Upper lobe of right lung (tissue), 1 donor: ENCODE measurements around the gene OPN3. TPM values are rescaled to one million over a fixed set of nuclear protein-coding genes. Genes with fewer than 3 reads are reported as not detected.

Experiments
- ATAC-seq: fragments of 200-7000 bp; cut with Tn5 transposase; one replicate; pipeline ENCODE4 v1.9.1; 2020; ENCODE audit warnings: mild to moderate bottlenecking, moderate library complexity
- DNase-seq: peaks from one replicate; pipeline ENCODE4 v3.0.0-alpha.2; 2020
- H3K27ac ChIP-seq: fragments of 200-600 bp; one replicate; pipeline ENCODE4 v1.8.0; 2022
- H3K27me3 ChIP-seq: fragments of 200-600 bp; one replicate; pipeline ENCODE4 v1.8.0; 2022; ENCODE audit warnings: mild to moderate bottlenecking
- H3K36me3 ChIP-seq: fragments of 200-600 bp; one replicate; pipeline ENCODE4 v1.8.0; 2022
- H3K4me1 ChIP-seq: fragments of 200-600 bp; one replicate; pipeline ENCODE4 v1.8.0; 2022
- H3K4me3 ChIP-seq: fragments of 200-600 bp; one replicate; pipeline ENCODE4 v1.8.0; 2022; ENCODE audit warnings: mild to moderate bottlenecking
- H3K9me3 ChIP-seq: fragments of 200-600 bp; one replicate; pipeline ENCODE4 v1.8.0; 2022
- CTCF ChIP-seq: fragments of 200-600 bp; IDR thresholded peaks from one replicate; pipeline ENCODE4 v1.8.0; 2022; ENCODE audit warnings: antibody characterized with exemption
- intact Hi-C: fragments of 100-400 bp; cut with DNase I; formaldehyde crosslinking; loops from one replicate; pipeline ENCODE4 v1.11.0; 2022
- total RNA-seq: library from RNA; stranded (reverse); fragmentation: NEBNext Ultra II Directional; extraction: Animal tissue kit (Norgen Biotek cat#: 25700); gene quantifications from one replicate; pipeline ENCODE4 v1.2.1, GENCODE V29; 2021
- donor health status: DM: no; HTN: yes; CAD: no; lungs with severe emphysema.

The OPN3 gene
- total RNA-seq, 1 donor from 2014 or later = 40.8 TPM

- no peaks in the 10 kb centered on the region for H3K9me3 ChIP-seq
- no peak for TF ChIP-seq CTCF
- no peak for DNase-seq
- no peak overlapping the region for H3K27ac ChIP-seq
- intact Hi-C loops = no loop called here
- no peaks in the 10 kb centered on the region for H3K36me3 ChIP-seq
- no peak overlapping the region for H3K4me3 ChIP-seq
- ATAC-seq = no peak
- H3K4me1 ChIP-seq = peaks cover 22% of the 10 kb centered on the region
- H3K27me3 ChIP-seq = no peaks in the 10 kb centered on the region
These were observed 25.6 kb downstream of the OPN3 start for GRCh38 chr1:241614572-241614971.

GRCh38 chr1:241614144-241614543 is 26.0 kb downstream of the OPN3 start:
- Histone ChIP-seq H3K4me3 (no peak overlapping the region), H3K27ac (no peak overlapping the region), H3K4me1 (peaks cover 23% of the 10 kb centered on the region), H3K36me3 (no peaks in the 10 kb centered on the region), H3K27me3 (no peaks in the 10 kb centered on the region), H3K9me3 (no peaks in the 10 kb centered on the region)
- ATAC-seq = no peak
- no peak for TF ChIP-seq CTCF
- DNase-seq = no peak
- intact Hi-C loops = no loop called here

- TF ChIP-seq CTCF = no peak
- Histone ChIP-seq H3K4me3 (no peak overlapping the region), H3K27me3 (no peaks in the 10 kb centered on the region), H3K9me3 (no peaks in the 10 kb centered on the region), H3K4me1 (peaks cover 23% of the 10 kb centered on the region), H3K27ac (no peak overlapping the region), H3K36me3 (no peaks in the 10 kb centered on the region)
- ATAC-seq (peak; percentile 80), DNase-seq (no peak)
- intact Hi-C loops = no loop called here
These were observed 27.4 kb downstream of the OPN3 start for GRCh38 chr1:241612533-241613477.

GRCh38 chr1:241611736-241612135 is 28.4 kb downstream of the OPN3 start:
- no peaks in the 10 kb centered on the region for H3K36me3 ChIP-seq
- peak overlapping the region; percentile 58 for H3K27ac ChIP-seq
- intact Hi-C loops = no loop called here
- ATAC-seq = no peak
- H3K27me3 ChIP-seq = no peaks in the 10 kb centered on the region
- H3K4me1 ChIP-seq = peaks cover 23% of the 10 kb centered on the region
- no peaks in the 10 kb centered on the region for H3K9me3 ChIP-seq
- no peak for TF ChIP-seq CTCF
- DNase-seq = no peak
- H3K4me3 ChIP-seq = no peak overlapping the region

GRCh38 chr1:241611063-241611462 is 29.1 kb downstream of the OPN3 start:
- intact Hi-C loops = no loop called here
- Histone ChIP-seq H3K27ac (peak overlapping the region; percentile 37), H3K9me3 (no peaks in the 10 kb centered on the region), H3K36me3 (no peaks in the 10 kb centered on the region), H3K27me3 (no peaks in the 10 kb centered on the region), H3K4me1 (peaks cover 23% of the 10 kb centered on the region), H3K4me3 (no peak overlapping the region)
- peak; percentile 88 for ATAC-seq
- no peak for DNase-seq
- peak; percentile 77 for TF ChIP-seq CTCF
